Memory B cell (primary cell): ENCODE data around the gene TXNL4A.
"Not testable (repeated sequence)": the region's sequence is repeated elsewhere in the genome, so short reads cannot be mapped to it uniquely, and the experiment has no call there.

Experiments used
- ATAC-seq: fragments of 150-1000 bp; cut with Tn5 transposase; 2 replicates; pipeline ENCODE4 v1.10.0; 2021; ENCODE audit warnings: low read depth, mild to moderate bottlenecking, moderate library complexity
- DNase-seq, 2 donors: peaks; one replicate each; pipeline ENCODE4 v3.0.0; 2022; ENCODE audit warnings: low spot score in 2 of 2
- H3K27ac Mint-ChIP-seq: one replicate; pipeline ENCODE4 v1.8.0; 2022; ENCODE audit warnings: mild to moderate bottlenecking, moderate library complexity, mixed read lengths
- H3K27me3 Mint-ChIP-seq: one replicate; pipeline ENCODE4 v1.8.0; 2022; ENCODE audit warnings: mixed read lengths
- H3K36me3 Mint-ChIP-seq: one replicate; pipeline ENCODE4 v1.8.0; 2022; ENCODE audit warnings: mild to moderate bottlenecking, mixed read lengths
- H3K4me1 Mint-ChIP-seq: one replicate; pipeline ENCODE4 v1.8.0; 2022; ENCODE audit warnings: mixed read lengths
- H3K4me3 Mint-ChIP-seq: one replicate; pipeline ENCODE4 v1.8.0; 2022; ENCODE audit warnings: mild to moderate bottlenecking, moderate library complexity, mixed read lengths
- H3K9me3 Mint-ChIP-seq: one replicate; pipeline ENCODE4 v1.8.0; 2022; ENCODE audit warnings: mixed read lengths

TXNL4A gene

DNA sequence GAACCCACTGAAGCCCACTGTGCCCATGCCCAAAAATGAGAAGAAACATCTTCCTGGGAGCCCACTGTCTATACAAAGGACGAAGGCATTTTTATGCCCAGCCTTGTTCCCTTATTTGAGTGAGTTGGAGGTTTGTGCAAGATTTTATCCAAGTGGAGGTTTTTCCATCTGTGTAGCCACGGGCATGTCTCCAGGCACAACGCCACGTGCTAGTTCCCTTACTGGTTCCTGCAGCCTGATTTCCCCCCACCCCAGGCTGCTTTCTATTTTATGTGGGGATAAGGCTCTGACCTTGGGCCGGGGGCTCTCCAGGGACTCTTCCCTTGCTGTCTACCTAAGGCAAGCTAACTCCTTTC, 22.2 kb upstream of the TXNL4A start:
- Mint-ChIP-seq H3K4me1 (no peaks in the 10 kb centered on the region), H3K27ac (no peak overlapping the region), H3K9me3 (peaks cover 20% of the 10 kb centered on the region), H3K4me3 (no peak overlapping the region), H3K36me3 (peaks cover 16% of the 10 kb centered on the region), H3K27me3 (no peaks in the 10 kb centered on the region)
- ATAC-seq (no peak), DNase-seq (no peak)

DNA sequence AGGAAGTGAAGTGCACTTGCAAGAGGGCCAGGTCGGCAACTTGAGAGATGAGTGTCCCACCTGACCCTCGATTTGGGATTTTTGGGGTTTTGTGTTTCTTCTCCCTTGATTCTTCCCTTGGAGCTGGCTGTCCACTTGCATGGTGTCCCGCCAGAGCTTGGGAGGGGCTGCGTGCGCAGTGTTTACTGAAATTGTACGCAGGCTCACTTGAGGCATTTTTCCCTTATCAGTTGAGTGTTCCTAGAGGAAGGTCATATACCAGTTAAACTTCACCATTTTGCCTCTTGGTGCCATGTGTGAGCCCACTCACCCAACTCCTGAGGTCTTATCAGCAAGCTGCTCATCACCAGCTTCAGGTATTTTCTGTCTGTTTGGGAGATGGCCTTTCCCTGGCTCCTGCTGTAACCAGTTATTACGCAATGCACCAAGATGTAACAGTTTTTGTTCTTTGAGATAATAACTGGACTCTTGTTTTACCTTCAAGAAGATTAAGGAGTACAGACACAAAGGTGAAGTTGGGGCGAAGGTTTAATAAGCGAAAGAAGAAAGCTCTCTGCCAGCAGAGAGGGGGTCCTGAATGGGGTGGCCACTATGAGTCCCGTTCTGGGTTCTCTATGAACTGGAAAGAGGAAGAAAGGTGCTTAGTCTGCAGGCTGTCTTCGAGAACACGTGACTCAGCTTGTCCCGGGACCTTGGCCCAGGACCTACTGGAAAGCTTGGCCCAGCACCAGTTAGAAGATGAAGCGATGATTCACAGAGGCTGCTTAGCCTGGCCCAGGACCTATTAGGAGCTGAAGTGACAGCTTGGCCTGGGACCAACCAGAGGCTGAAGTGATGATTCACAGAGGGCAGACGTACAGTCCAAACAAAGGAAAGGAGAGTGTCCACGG, 21.5 kb upstream of the TXNL4A start:
- peaks cover 16% of the 10 kb centered on the region for H3K36me3 Mint-ChIP-seq
- no peak overlapping the region for H3K27ac Mint-ChIP-seq
- peaks cover 20% of the 10 kb centered on the region for H3K9me3 Mint-ChIP-seq
- no peaks in the 10 kb centered on the region for H3K27me3 Mint-ChIP-seq
- no peak for ATAC-seq
- DNase-seq: no peak
- H3K4me1 Mint-ChIP-seq: peaks cover under 1% of the 10 kb centered on the region
- H3K4me3 Mint-ChIP-seq: no peak overlapping the region

GRCh38 chr18:80006724-80007123, 18.4 kb upstream of the TXNL4A start:
- peaks cover 16% of the 10 kb centered on the region for H3K9me3 Mint-ChIP-seq
- peaks cover 14% of the 10 kb centered on the region for H3K36me3 Mint-ChIP-seq

GRCh38 chr18:80004600-80005342, 16.4 kb upstream of the TXNL4A start:
- Mint-ChIP-seq H3K9me3 (peaks cover 17% of the 10 kb centered on the region), H3K27me3 (no peaks in the 10 kb centered on the region), H3K4me1 (peaks cover 6% of the 10 kb centered on the region), H3K4me3 (peak overlapping the region; percentile 14), H3K27ac (peak overlapping the region; percentile 72), H3K36me3 (peaks cover 15% of the 10 kb centered on the region)
- ATAC-seq (peak; percentile 78), DNase-seq (no peak)

More at GRCh38 chr18:80006724-80007123, 18.4 kb upstream of the TXNL4A start:
- Mint-ChIP-seq H3K27ac (no peak overlapping the region), H3K27me3 (no peaks in the 10 kb centered on the region), H3K4me1 (peaks cover 6% of the 10 kb centered on the region), H3K4me3 (no peak overlapping the region)
- ATAC-seq: peak; percentile 38
- DNase-seq: no peak

- Mint-ChIP-seq H3K9me3 (peaks cover 12% of the 10 kb centered on the region), H3K4me1 (peaks cover 6% of the 10 kb centered on the region), H3K4me3 (no peak overlapping the region), H3K36me3 (peaks cover 11% of the 10 kb centered on the region), H3K27ac (no peak overlapping the region), H3K27me3 (no peaks in the 10 kb centered on the region)
- ATAC-seq: no peak
- DNase-seq: no peak
Observed at GRCh38 chr18:80002468-80002867, 14.1 kb upstream of the TXNL4A start.

DNA sequence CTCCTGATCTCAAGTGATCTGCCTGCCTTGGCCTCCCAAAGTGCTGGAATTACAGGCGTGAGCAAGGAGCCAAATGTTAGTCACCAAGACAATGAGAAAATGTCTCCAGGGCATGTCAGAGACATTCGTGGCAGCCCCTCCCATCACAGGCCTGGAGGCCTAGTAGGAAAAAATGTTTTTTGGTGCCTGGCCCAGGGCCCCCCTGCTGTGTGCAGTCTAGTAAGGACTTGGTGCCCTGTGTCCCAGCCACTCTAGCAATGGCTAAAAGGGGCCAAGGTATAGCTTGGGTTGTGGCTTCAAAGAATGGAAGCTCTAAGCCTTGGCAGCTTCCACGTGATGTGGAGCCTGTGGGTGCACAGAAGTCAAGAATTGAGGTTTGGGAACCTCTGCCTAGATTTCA, 12.5 kb upstream of the TXNL4A start:
- ATAC-seq: no peak
- Mint-ChIP-seq H3K27ac (no peak overlapping the region), H3K36me3 (peaks cover 9% of the 10 kb centered on the region), H3K9me3 (peaks cover 7% of the 10 kb centered on the region), H3K27me3 (peaks cover 1% of the 10 kb centered on the region), H3K4me3 (no peak overlapping the region), H3K4me1 (peaks cover 6% of the 10 kb centered on the region)
- no peak for DNase-seq

GRCh38 chr18:79999701-80000100, 11.3 kb upstream of the TXNL4A start:
- H3K36me3 Mint-ChIP-seq, H3K27ac Mint-ChIP-seq, H3K4me1 Mint-ChIP-seq, ATAC-seq, H3K4me3 Mint-ChIP-seq, H3K27me3 Mint-ChIP-seq, H3K9me3 Mint-ChIP-seq, DNase-seq: not testable (repeated sequence)

GRCh38 chr18:79991494-79991893, 3.1 kb upstream of the TXNL4A start:
- ATAC-seq (no peak), DNase-seq (no peak)
- peaks cover 2% of the 10 kb centered on the region for H3K9me3 Mint-ChIP-seq
- no peaks in the 10 kb centered on the region for H3K36me3 Mint-ChIP-seq
- H3K4me3 Mint-ChIP-seq: no peak overlapping the region
- H3K4me1 Mint-ChIP-seq: peaks cover 6% of the 10 kb centered on the region
- peaks cover 3% of the 10 kb centered on the region for H3K27me3 Mint-ChIP-seq
- H3K27ac Mint-ChIP-seq: no peak overlapping the region

- DNase-seq (no peak), ATAC-seq (no peak)
- H3K27ac Mint-ChIP-seq: peak overlapping the region; percentile 95
- no peaks in the 10 kb centered on the region for H3K27me3 Mint-ChIP-seq
- H3K4me3 Mint-ChIP-seq: peak overlapping the region; percentile 93
- H3K36me3 Mint-ChIP-seq: peaks cover 2% of the 10 kb centered on the region
- H3K9me3 Mint-ChIP-seq: no peaks in the 10 kb centered on the region
- peaks cover 11% of the 10 kb centered on the region for H3K4me1 Mint-ChIP-seq
Observed at GRCh38 chr18:79989195-79989497, 783 bp upstream of the TXNL4A start.

- peaks cover 6% of the 10 kb centered on the region for H3K36me3 Mint-ChIP-seq
- no peaks in the 10 kb centered on the region for H3K9me3 Mint-ChIP-seq
- peak overlapping the region; percentile 93 for H3K4me3 Mint-ChIP-seq
- H3K4me1 Mint-ChIP-seq: peaks cover 15% of the 10 kb centered on the region
- no peaks in the 10 kb centered on the region for H3K27me3 Mint-ChIP-seq
- peak overlapping the region; percentile 95 for H3K27ac Mint-ChIP-seq
- peak; percentile 72 for ATAC-seq
- peak; percentile 61 to 82 for DNase-seq
Observed at GRCh38 chr18:79988071-79988450, 302 bp downstream of the TXNL4A start.

- H3K9me3 Mint-ChIP-seq: no peaks in the 10 kb centered on the region
- peak overlapping the region; percentile 93 for H3K4me3 Mint-ChIP-seq
- DNase-seq (no peak), ATAC-seq (no peak)
- H3K4me1 Mint-ChIP-seq: peaks cover 17% of the 10 kb centered on the region
- H3K27ac Mint-ChIP-seq: peak overlapping the region; percentile 95
- peaks cover 6% of the 10 kb centered on the region for H3K36me3 Mint-ChIP-seq
- H3K27me3 Mint-ChIP-seq: no peaks in the 10 kb centered on the region
Observed at GRCh38 chr18:79987566-79987965, 797 bp downstream of the TXNL4A start.

DNA sequence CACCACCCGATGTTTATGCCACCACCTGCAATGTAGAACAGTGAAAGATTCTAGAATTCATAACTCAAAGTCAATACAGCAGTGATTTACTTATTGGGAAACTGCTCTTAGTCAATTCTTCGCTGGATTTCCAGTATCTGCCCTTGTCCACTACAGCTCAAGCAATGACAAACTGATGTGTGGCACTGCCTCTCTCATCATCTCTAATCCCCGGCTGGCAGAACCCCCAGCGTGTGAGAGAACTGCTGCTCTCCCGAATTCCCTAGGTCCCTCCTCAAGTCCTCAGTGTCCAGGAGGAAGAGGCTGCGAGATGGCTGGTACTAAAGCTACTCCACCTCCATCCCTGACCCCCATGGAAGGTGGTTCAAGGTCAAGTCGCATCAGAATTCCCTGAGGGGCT, 1.6 kb downstream of the TXNL4A start:
- ATAC-seq (no peak), DNase-seq (no peak)
- H3K9me3 Mint-ChIP-seq: no peaks in the 10 kb centered on the region
- peaks cover 10% of the 10 kb centered on the region for H3K36me3 Mint-ChIP-seq
- peaks cover 24% of the 10 kb centered on the region for H3K4me1 Mint-ChIP-seq
- H3K27ac Mint-ChIP-seq: peak overlapping the region; percentile 85
- H3K27me3 Mint-ChIP-seq: no peaks in the 10 kb centered on the region
- H3K4me3 Mint-ChIP-seq: peak overlapping the region; percentile 67

DNA sequence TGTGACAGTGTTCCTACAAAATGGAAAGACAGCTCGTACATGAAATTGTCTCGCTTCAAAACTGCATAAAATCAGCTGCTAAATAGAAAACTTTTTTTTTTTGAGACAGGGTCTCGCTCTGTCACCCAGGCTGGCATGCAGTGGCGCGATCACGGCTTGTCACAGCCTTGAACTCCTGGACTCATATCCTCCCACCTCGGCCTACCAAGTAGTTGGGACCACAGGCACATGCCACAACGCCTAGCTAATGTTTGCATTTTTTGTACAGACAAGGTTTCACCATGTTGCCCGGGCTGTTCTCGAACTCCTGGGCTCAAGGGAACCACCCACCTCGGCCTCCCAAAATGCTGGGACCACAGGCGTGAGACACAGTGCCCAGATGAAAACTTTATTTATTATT, 3.2 kb downstream of the TXNL4A start:
- Mint-ChIP-seq H3K27me3 (no peaks in the 10 kb centered on the region), H3K4me3 (no peak overlapping the region), H3K4me1 (peaks cover 28% of the 10 kb centered on the region)

DNA sequence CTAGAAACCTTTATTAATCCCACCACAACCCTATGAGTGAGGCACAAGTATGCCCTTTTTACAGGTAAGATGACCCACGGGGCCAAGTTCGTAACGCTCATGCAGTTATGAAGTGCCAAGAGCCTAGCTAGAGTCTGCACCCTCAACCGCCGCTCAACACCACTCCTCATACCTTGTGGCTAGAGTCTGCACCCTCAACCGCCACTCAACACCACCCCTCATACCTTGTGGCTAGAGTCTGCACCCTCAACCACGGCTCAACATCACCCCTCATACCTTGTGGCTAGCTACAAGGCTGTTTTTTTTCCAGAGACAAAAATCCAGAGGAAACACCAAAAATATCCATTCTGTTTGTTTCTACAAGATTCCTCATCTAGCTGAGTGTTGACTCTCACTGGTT, 4.6 kb downstream of the TXNL4A start:
- Mint-ChIP-seq H3K9me3 (no peaks in the 10 kb centered on the region), H3K36me3 (peaks cover 13% of the 10 kb centered on the region), H3K27ac (peak overlapping the region; percentile 79), H3K4me1 (peaks cover 28% of the 10 kb centered on the region), H3K27me3 (no peaks in the 10 kb centered on the region), H3K4me3 (no peak overlapping the region)
- ATAC-seq (no peak), DNase-seq (no peak)

More for the DNA sequence above, 3.2 kb downstream of the TXNL4A start:
- Mint-ChIP-seq H3K9me3 (no peaks in the 10 kb centered on the region), H3K27ac (peak overlapping the region; percentile 83), H3K36me3 (peaks cover 13% of the 10 kb centered on the region)
- DNase-seq (no peak), ATAC-seq (no peak)
